DMS114 treated with DMSO at 0.1 percent for 48 hours (cell line): Measurements from ENCODE around the gene DHRS2.
"Not testable (repeated sequence)": the region's sequence is repeated elsewhere in the genome, so short reads cannot be mapped to it uniquely, and the experiment has no call there.

ENCODE experiments used
- DNase-seq: peaks from one replicate; lab custom pipeline; 2025; ENCODE audit not compliant: unreplicated experiment; lab: John Stamatoyannopoulos, UW

The DHRS2 gene

GRCh38 chr14:23636317-23637211, at the start of gene DHRS2:
Gene DHRS2, plus strand, starts transcription at chr14:23636364. Its CDS starts 2,501 bp downstream, at chr14:23638865.
- no peak for DNase-seq

- peak; percentile 72 for DNase-seq
Observed at GRCh38 chr14:23588884-23589598, 47.1 kb upstream of the DHRS2 start.

DNA sequence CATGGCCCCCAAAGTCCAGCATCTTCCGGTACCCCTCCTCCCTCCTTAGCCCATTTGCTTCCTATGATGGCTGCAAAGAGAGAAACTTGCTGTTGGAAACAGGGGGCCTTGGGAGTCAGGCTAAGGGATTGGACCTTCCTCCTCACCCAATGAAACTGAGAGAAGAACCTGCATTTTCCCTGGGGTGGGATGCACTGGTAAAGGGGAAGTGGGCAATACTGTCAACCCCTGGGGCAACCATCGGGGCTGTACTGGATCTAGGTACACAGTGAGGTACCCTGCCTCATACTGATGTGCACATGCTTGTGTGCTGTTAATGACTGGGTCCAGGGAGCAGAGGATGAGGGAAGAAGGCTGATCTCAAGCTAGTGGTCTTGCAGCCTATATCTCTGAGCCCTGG, 46.6 kb upstream of the DHRS2 start:
- DNase-seq = no peak

- no peak for DNase-seq
Observed at GRCh38 chr14:23590198-23590597, 46.0 kb upstream of the DHRS2 start.

DNA sequence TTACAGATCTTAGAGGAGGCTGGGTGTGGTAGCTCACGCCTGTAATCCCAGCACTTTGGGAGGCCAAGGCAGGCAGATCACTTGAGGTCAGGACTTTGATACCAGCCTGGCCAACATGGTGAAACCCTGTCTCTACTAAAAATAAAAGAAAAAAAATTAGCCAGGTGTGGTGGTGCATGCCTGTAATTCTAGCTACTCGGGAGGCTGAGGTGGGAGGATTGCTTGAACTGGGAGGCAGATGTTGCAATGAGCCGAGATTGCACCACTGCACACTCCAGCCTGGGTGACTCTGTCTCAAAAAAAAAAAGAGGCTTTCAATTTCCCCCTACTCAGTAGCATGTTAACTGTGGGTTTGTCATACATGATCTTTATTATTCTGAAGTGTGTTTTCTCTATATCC, 42.0 kb upstream of the DHRS2 start:
- not testable (repeated sequence) for DNase-seq

- DNase-seq = no peak
Observed at GRCh38 chr14:23600322-23600707, 35.8 kb upstream of the DHRS2 start.

DNA sequence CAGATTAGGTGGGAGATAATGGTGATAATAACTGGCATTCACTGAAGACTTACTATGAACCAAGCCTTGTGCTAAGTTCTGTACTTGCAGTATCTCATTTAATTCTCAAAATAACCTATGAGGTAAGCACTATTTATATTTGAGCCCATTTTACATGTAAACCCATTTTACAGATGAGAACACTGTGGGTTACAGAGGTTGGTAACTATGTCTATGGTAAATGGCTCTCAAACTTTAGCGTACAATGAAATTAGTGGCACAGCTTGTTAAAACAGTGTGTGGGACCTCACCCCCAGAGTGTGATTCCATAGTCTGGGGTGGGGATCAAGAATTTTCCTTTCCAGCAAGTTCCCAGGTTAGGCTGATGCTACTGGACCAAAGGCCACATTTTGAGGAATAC, 35.4 kb upstream of the DHRS2 start:
- DNase-seq = no peak

GRCh38 chr14:23601424-23601823, 34.7 kb upstream of the DHRS2 start:
- DNase-seq = no peak

- DNase-seq = no peak
Observed at GRCh38 chr14:23601845-23602180, 34.4 kb upstream of the DHRS2 start.

- DNase-seq = no peak
Observed at GRCh38 chr14:23602181-23603095, 33.7 kb upstream of the DHRS2 start.

DNA sequence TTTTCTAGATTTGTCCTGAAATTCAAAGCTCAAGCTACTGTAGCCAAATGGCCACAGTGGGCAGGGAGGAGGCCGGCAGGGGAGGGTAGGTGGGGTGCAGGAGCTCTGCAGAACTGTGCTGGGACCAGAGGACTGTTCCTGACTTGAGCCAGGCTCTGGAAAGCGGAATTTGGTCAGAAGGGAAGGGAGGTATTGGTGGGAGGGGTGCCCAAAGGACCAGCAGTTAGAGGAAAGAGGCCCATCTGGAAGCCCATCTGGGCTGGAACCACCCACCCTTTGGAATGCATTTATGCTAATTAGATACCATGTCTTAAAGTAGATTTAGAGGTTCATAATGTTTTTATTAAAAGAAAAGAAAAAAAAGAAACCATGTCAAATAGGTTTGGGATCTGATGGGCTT, 33.1 kb upstream of the DHRS2 start:
- DNase-seq = no peak

DNA sequence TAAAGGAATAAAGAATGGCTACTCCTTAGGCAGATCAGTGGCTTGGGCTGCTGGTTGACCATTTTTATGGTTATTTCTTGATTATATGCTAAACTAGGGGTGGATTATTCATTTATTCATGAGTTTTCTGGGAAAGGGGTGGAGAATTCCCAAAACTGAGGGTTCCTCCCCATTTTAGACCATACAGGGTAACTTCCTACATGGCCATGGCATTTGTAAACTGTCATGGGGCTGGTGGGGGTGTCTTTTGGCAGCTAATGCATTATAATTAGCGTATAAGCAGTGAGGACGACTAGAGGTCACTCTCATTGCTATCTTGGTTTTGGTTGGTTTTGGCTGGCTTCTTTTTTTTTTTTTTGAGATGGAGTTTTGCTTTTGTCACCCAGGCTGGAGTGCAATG, 32.0 kb upstream of the DHRS2 start:
- no peak for DNase-seq

DNA sequence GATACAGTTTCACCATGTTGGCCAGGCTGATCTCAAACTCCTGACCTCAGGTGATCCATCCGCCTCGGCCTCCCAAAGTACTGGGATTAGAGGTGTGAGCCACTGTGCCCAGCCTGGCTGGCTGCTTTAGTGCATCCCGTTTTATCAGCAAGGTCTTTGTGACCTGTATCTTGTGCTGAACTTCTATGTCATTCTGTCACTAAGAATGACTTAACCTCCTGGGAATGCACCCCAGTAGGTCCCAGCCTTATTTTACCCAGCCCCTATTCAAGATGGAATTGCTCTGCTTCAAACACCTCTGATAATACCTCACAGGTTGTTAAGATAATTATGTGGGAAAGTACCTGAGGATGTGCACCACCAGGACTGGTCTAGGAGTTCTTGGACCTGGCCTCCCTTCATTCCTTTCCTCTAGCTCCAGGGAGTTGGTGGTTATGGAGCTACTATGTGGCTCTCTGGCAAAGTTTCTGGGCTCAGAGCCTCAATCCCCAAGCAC, 31.4 kb upstream of the DHRS2 start:
- no peak for DNase-seq

- no peak for DNase-seq
Observed at GRCh38 chr14:23605931-23606585, 30.1 kb upstream of the DHRS2 start.

GRCh38 chr14:23608454-23608853, 27.7 kb upstream of the DHRS2 start:
- no peak for DNase-seq

GRCh38 chr14:23609001-23609400, 27.2 kb upstream of the DHRS2 start:
- DNase-seq = no peak

- not testable (repeated sequence) for DNase-seq
Observed at GRCh38 chr14:23609411-23610089, 26.6 kb upstream of the DHRS2 start.

GRCh38 chr14:23610090-23610814, 25.9 kb upstream of the DHRS2 start:
- no peak for DNase-seq

DNA sequence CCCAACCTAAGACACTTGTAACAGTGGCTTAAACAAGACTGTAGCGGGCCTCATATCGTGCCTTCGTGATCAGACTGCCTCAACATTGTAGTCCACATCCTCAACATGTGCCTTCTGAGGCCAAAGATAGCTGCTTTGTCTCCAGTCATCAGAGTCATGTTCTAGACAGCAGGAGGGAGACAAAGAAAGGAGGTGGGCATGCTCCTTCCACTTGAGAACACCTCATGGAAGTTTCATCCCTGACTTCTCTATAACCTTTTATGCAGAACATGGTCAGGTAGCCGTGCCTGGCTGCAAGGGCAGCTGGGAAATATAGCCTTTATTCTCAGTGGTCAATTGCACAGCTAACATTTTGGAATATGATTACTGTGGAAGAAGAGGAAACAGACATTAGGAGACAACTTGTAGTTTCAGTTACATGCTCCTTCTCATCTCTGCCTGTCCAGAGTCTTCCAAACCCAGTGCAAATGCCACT, 25.3 kb upstream of the DHRS2 start:
- DNase-seq = no peak
